Activated T-cell treated with anti-CD3 and anti-CD28 coated beads, Interleukin-2, amount 50 U/mL, for 1 hour (primary cell): ENCODE results near the gene ARHGAP22.

ENCODE experiments used
- DNase-seq: peaks from one replicate; pipeline ENCODE4 v3.0.0-alpha.2; 2020

The ARHGAP22 gene

DNA sequence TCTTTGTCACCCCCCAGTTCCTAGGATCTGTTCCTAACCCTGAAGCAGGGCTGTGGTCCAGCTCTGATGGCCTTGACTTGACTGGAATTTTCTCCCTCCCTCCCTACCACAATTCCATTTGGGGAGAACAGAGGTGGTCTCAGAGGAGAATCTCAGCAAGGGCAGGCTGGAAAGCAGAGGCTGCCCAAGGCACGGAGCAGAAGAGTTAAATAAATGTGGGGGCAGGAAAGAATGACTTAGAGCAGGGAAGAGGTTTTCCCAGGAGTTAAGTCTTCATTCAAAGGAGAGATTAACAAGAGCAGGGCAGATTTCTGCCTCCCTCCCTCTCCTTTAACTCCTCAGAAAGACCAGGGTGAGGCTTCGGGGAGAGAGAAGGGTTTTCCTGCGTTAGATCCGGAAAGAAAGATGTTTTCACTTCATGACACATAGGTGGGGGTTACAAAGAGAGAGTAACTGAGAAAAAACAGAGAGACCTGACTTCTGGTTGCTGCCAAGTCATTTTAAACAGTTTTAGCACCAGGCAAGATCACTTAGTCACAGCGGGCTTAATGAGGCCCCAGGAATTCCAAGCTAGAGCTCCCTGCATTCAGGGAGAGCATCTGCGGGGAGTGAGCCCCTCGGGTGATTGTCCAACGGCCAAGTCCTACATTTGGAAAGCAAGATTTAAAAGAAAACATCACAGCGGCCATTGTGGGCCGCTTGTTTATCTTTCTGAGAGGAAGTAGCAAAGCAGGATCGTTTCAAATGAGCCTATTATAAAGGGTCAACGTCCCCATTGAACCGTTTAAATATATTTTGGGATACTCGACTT lies 78.7 kb downstream of the ARHGAP22 start:
- no peak for DNase-seq

GRCh38 chr10:48525113-48525512 lies 79.8 kb downstream of the ARHGAP22 start:
- no peak for DNase-seq

- no peak for DNase-seq
Observed at GRCh38 chr10:48523820-48524758, 80.8 kb downstream of the ARHGAP22 start.

- DNase-seq: no peak
Observed at GRCh38 chr10:48523212-48523819, 81.6 kb downstream of the ARHGAP22 start.

DNA sequence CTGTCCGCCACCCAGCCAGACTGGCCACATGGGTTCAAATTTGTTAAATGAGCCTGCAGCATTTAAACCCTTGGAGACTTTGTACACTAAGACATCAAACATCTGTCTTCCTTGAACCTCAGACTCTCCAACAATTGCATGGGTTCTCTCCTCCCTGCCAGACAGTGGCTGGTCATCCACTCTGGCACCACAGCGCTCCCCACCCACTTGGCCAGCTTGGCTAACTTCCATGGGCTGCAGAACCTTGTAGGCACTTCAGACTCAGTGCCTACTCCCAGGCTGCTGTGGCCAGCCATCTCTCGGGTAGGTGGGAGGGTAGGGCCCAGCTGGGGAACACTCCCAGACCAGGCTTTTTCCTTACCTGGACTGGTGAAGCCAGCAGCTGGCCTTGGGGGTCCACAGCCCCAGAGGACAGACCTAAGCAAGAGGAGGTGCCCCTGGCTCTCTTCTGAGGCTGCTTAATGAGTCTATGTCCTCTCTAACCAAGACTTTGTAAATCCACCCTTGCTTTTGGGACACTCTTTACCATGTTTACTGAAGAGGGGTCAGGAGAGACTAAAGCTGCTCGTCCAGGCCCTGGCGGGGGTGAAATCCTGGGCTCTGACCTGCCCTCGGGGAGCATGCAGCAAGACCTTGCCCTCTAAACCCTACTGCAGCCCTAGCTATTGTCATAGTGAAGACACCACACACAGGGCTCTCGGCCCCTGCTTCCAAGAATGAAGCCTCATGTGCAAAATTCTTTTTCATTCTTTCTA lies 82.7 kb downstream of the ARHGAP22 start:
- no peak for DNase-seq

- no peak for DNase-seq
Observed at GRCh38 chr10:48520594-48520993, 84.3 kb downstream of the ARHGAP22 start.

DNA sequence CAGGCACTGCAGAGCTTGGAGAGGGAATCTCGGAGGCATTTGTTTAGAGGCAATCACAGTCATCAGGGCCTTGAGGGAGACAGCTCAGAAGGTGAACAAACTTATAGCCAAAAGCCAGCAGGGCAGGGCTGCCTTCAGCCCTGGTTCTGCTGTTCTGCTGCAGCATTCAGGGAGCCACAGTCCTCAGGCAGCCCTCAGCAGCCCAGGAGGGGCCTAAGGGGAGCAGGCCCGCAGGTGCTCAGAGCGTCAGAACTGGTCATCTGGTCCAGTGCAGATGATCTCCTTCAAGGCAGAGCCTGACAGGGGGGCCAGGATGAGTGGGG lies 84.7 kb downstream of the ARHGAP22 start:
- DNase-seq: no peak

DNA sequence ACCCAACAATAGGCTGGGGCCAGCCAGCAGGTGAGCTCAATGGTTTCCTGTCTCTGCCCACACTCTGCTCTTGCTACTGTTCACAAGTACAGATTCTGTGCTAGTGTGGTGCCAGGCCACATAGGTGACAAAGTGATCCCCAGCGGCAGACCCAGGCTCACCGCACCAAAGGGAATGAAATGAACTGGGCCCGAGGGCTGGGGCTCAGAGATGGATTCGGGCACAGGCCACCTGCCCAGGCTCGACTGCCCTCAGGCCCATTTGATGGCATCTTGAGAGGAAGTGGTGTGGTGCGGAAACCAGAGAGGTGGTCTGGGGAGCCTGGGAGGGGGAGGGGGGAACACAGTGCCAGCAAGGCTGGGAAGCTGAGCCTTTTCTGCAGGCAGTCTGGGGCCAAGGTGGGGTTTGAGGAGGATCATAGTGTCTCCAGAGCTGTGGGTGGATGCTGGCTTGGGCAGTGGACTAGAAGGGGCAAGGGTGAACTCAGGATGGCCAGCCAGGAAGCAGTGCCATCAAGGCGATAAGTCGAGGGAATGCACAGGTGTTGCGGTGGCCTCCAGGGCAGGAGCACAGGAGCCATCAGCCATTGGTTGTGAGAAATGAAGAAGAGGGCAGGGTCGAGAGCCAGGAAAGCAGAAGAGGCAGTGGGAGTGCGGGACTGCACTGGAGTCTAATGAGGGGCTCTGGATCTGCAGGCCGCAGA lies 85.2 kb downstream of the ARHGAP22 start:
- DNase-seq: no peak

- no peak for DNase-seq
Observed at GRCh38 chr10:48518986-48519385, 85.9 kb downstream of the ARHGAP22 start.

DNA sequence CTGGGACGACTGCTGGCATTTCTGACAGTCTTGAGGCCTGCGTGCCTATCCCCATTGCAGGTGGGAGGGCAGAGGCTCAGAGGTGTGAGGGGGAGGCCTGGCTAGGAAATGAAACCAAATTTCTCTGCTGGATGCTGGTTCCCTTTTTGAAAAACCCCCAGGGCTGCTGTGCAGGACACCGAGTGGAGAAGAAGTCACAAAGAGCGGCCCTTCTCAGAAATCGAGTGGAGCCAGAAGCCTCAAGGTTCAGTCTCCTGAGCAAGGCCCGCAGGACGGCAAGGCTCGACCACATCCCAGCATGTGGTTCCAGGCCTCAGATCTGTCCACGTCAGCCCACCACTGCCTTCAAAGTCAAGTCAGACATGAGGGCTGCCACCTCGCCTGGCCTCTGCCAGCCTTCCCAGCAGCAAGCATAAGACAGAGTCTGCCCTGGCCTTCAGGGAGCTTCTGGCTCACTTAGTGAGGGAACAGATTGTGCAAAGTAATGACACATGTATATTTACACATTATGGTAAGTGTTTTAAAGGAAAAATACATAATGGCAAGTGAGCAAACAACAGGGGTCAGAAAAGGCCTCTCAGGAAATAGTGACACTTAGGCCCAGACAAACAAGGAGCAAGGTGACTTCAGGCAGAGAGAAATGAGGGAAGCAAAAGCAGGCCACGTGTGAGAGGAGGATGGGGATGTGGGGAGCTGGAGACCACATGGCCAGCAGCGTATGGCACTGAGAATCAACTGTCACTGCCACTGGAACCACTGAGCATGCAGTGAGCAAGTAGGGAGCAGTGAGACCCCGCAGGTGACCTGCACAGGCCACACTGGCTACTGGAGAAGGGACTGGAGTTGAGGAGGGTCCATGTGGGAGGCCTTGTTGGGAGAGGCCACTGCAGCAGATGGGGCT lies 86.7 kb downstream of the ARHGAP22 start:
- DNase-seq: no peak

DNA sequence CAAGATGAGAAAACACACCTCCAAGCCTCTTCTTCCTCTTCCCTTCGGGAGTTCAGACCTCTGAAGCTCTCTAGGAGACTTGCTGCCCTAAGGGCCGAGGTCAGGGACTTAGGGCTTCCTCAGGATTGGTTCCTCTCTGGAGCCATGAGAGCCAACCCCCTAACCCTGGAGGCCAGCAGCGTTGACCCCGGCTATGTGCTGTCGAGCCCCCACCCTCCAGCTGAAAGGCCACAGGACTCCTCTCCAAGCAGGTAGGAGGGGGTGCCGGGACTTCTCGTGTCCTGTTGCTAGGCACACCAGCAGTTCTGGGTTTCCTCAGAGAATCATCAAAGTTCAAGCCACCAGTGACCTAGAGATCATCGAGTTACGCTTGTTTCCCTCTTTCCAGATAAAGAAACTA lies 87.4 kb downstream of the ARHGAP22 start:
- DNase-seq: no peak

DNA sequence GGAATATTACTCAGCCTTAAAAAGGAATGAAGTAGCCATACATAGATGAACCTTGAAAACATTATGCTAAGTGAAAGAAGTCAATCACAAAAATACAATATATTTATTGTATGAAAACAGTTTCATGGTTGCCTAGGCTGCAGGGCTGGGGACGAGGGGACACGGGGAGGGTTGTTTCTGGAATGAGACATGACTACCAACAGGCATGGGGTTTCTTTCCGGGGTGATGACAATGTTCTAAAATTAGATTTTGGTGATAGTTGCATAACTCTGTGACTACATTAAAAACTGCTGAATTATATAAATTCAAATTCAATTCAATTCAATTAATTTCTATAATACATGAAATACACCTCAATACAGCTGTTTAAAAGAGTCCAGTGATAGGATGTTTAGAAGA lies 88.0 kb downstream of the ARHGAP22 start:
- no peak for DNase-seq

- DNase-seq: no peak
Observed at GRCh38 chr10:48514916-48515315, 90.0 kb downstream of the ARHGAP22 start.

- DNase-seq: no peak
Observed at GRCh38 chr10:48514255-48514654, 90.6 kb downstream of the ARHGAP22 start.

DNA sequence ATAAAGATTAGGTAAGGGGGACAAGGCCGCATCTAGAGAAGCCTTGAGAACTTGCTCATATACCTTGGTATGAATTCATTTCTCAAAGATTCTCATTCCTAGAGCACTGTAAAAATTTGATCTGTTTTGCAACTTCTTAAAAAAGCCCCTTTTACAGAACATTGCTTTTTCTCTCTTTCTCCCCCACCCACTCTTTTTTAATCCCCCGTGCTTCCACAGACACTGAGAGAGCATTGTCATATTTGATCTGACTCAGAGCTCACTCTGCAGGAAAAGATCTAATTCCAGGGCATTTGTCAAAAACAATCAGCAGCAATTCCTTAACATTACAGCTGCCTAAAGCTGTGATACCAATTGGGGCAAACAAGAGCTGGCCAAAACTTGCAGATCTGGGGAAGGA lies 92.0 kb downstream of the ARHGAP22 start:
- DNase-seq: no peak

DNA sequence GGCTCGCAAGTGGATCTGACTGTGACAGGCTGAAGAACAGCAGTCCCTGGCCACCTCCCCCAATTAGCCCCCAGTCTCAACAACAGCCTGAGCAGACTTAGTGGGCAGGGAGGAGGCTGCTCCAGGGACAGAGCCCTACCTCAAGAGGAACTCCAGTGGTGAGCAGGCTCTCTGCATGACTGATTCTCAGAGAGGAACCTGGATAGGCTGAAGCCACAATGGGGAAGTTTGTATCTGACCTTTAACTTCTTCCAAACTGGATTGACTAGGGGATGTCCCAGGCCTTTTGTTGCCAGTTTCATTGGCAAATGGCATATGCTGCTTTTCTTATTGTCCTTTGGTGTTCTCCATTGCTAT lies 93.0 kb downstream of the ARHGAP22 start:
- no peak for DNase-seq

GRCh38 chr10:48511066-48511874 lies 93.6 kb downstream of the ARHGAP22 start:
- no peak for DNase-seq

DNA sequence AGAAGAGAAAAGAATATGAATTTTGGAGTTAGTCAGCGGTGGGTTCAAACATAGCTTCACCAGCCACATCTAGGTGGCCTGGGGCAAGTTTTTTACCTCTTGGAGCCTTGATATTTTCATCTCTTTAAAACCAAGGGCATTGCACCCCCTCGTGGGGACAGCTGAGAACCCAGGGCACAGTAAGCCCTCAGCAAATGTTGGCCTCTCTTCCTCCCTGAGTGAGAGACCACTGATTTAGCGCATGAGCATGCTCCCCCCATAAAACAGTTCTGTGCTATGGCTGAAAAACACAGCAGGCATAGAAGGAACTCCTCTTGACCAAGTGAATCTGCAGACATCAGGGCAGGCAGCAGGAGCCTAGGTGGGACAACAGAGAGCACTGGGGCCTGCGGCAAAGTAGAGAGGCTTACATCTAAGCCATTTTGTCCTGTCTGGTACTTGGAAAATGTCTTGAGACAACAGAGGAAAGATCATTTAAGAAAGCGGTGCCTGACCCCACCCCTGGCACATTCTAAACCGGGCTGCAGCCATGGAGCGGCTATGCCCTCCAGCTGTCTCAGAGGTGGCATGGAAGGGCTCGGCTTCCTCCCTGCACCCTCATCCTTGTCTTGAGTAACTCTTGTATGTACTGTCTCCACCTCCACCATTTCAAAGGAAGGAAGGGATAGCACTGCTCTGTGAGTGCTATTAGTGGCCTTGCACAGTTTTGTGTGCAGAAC lies 94.7 kb downstream of the ARHGAP22 start:
- DNase-seq: no peak
